GM21717 (cell line): Measurements from ENCODE around the gene FAM163A.

ENCODE experiments used
- ATAC-seq: cut with Tn5 transposase; IDR thresholded peaks from one replicate; pipeline ENCODE4 v1.9.1; 2021; ENCODE audit warnings: mild to moderate bottlenecking, moderate library complexity; ENCODE audit not compliant: unreplicated experiment

FAM163A gene

GRCh38 chr1:179812501-179813292 lies 69.6 kb downstream of the FAM163A start:
- ATAC-seq: no peak

GRCh38 chr1:179813626-179814545 lies 70.8 kb downstream of the FAM163A start:
- ATAC-seq: no peak

- ATAC-seq: peak; percentile 10
These were observed 71.4 kb downstream of the FAM163A start for GRCh38 chr1:179814546-179814838.

- no peak for ATAC-seq
These were observed 72.5 kb downstream of the FAM163A start for GRCh38 chr1:179815641-179816040.

- ATAC-seq: no peak
These were observed 73.3 kb downstream of the FAM163A start for GRCh38 chr1:179816196-179816960.

GRCh38 chr1:179817056-179817455 lies 74.0 kb downstream of the FAM163A start:
- no peak for ATAC-seq

- no peak for ATAC-seq
These were observed 74.7 kb downstream of the FAM163A start for GRCh38 chr1:179817789-179818188.

GRCh38 chr1:179818260-179818659 lies 75.2 kb downstream of the FAM163A start:
- ATAC-seq: no peak

GRCh38 chr1:179818743-179819173 lies 75.7 kb downstream of the FAM163A start:
- no peak for ATAC-seq

GRCh38 chr1:179820226-179820970 lies 77.3 kb downstream of the FAM163A start:
- ATAC-seq: no peak

- no peak for ATAC-seq
These were observed 78.4 kb downstream of the FAM163A start for GRCh38 chr1:179821524-179821923.

- no peak for ATAC-seq
These were observed 79.0 kb downstream of the FAM163A start for GRCh38 chr1:179822065-179822464.

GRCh38 chr1:179823693-179824092 lies 80.6 kb downstream of the FAM163A start:
- no peak for ATAC-seq

- no peak for ATAC-seq
These were observed 81.2 kb downstream of the FAM163A start for GRCh38 chr1:179824265-179824664.

- ATAC-seq: no peak
These were observed 82.1 kb downstream of the FAM163A start for GRCh38 chr1:179825206-179825605.

GRCh38 chr1:179825798-179826460 lies 82.8 kb downstream of the FAM163A start:
- ATAC-seq: no peak

GRCh38 chr1:179826626-179827280 lies 83.7 kb downstream of the FAM163A start:
- ATAC-seq: no peak

- no peak for ATAC-seq
These were observed 85.5 kb downstream of the FAM163A start for GRCh38 chr1:179828554-179829110.

- no peak for ATAC-seq
These were observed 88.1 kb downstream of the FAM163A start for GRCh38 chr1:179831225-179831624.
